HCT116 (cell line): ENCODE data around the gene DAGLA. TPM values are rescaled to one million over a fixed set of nuclear protein-coding genes. Genes with fewer than 3 reads are reported as not detected.

ENCODE experiments used
- ATAC-seq: fragments of 200-7000 bp; cut with Tn5 transposase; 2 replicates; pipeline ENCODE4 v1.9.1; 2020; ENCODE audit warnings: mild to moderate bottlenecking, moderate library complexity
- BruUV-seq: library from RNA; stranded (reverse); fragments of 400-500 nt; replicated peaks from 2 replicates; lab custom pipeline; 2021; lab: Mats Ljungman, UMichigan
- CTCF ChIA-PET: fragments of 300-600 bp; sonication (Branson Sonifier 250); formaldehyde crosslinking; loops from one replicate; lab custom pipeline; 2021; ENCODE audit warnings: antibody characterized with exemption; lab: Charles Lee
- POLR2A ChIA-PET: fragments of 300-600, 350-600 bp; sonication (Branson Sonifier 250); formaldehyde crosslinking; loops from one replicate; lab custom pipeline; 2021; ENCODE audit warnings: antibody characterized with exemption; lab: Charles Lee
- RAD21 ChIA-PET, 2 experiments: fragments of 300-600 bp; sonication (Branson Sonifier 250); formaldehyde crosslinking; loops; one replicate each; lab custom pipeline; 2023; ENCODE audit warnings: low total read pairs in 2 of 2; ENCODE audit not compliant: uncharacterized antibody in 2 of 2, unreplicated experiment in 2 of 2, low non-redundant PET in 1 of 2; lab: Charles Lee
- DNase-seq: peaks from one replicate; pipeline ENCODE4 v3.0.0-alpha.2; 2010; ENCODE audit warnings: low read depth, low spot score
- H2AFZ ChIP-seq: fragments of 200-600 bp; shearing (Covaris generic), sonication (generic); 2 replicates; pipeline ENCODE4 v1.6.1; 2017; ENCODE audit warnings: low read depth, mixed run types, mixed read lengths, antibody characterized with exemption, low read length; ENCODE audit not compliant: poor library complexity, severe bottlenecking
- H3K27ac ChIP-seq: 2 replicates; pipeline ENCODE4 v1.5.1; 2012; ENCODE audit warnings: low read depth, low read length
- H3K27me3 ChIP-seq: fragments of 200-600 bp; sonication (generic); 2 replicates; pipeline ENCODE4 v1.6.1; 2016; ENCODE audit warnings: mixed run types, low read length, mixed read lengths; ENCODE audit not compliant: insufficient read depth
- H3K36me3 ChIP-seq, 2 experiments: fragments of 200-500 bp in 1 of 2; fragments of 200-600 bp in 1 of 2; sonication (Bioruptor generic) in 1 of 2; sonication (generic) in 1 of 2; 2 replicates each; pipeline versions ENCODE4 v1.5.1 to v1.6.1; 2014 to 2016; ENCODE audit warnings: low read length in 2 of 2, inconsistent platforms in 1 of 2, mixed read lengths in 1 of 2, mixed run types in 1 of 2; ENCODE audit not compliant: insufficient read depth in 2 of 2, control insufficient read depth in 1 of 2
- H3K4me1 ChIP-seq, 2 experiments: fragments of 200-600 bp in 1 of 2; sonication (generic) in 1 of 2; 2 replicates each; pipeline versions ENCODE4 v1.5.1 to v1.6.1; 2012 to 2017; ENCODE audit warnings: low read length in 2 of 2, inconsistent platforms in 1 of 2, mild to moderate bottlenecking in 1 of 2, mixed read lengths in 1 of 2, mixed run types in 1 of 2, moderate library complexity in 1 of 2; ENCODE audit not compliant: insufficient read depth in 2 of 2, control insufficient read depth in 1 of 2
- H3K4me2 ChIP-seq: fragments of 200-600 bp; sonication (generic); 2 replicates; pipeline ENCODE4 v1.6.1; 2017; ENCODE audit warnings: mixed run types, low read length, mixed read lengths
- H3K4me3 ChIP-seq, 2 experiments: fragments of 200-600 bp in 1 of 2; sonication (generic) in 1 of 2; replicated peaks in 1 of 2; 2 replicates each; pipeline ENCODE4 v1.5.1; 2011 to 2016; ENCODE audit warnings: low read length in 2 of 2, control low read depth in 1 of 2, low read depth in 1 of 2, mild to moderate bottlenecking in 1 of 2, mixed read lengths in 1 of 2, mixed run types in 1 of 2
- H3K79me2 ChIP-seq: fragments of 200-600 bp; sonication (generic); 2 replicates; pipeline ENCODE4 v1.6.1; 2017; ENCODE audit warnings: mild to moderate bottlenecking, mixed run types, low read length, moderate library complexity, mixed read lengths; ENCODE audit not compliant: insufficient read depth
- H3K9ac ChIP-seq: fragments of 200-600 bp; sonication (generic); 2 replicates; pipeline ENCODE4 v1.6.1; 2016; ENCODE audit warnings: low read length, mixed read lengths
- H3K9me2 ChIP-seq: fragments of 200-600 bp; sonication (generic), shearing (Covaris generic); 2 replicates; pipeline ENCODE4 v1.6.1; 2017; ENCODE audit warnings: mixed run types, mild to moderate bottlenecking, moderate library complexity; ENCODE audit not compliant: insufficient read depth
- H3K9me3 ChIP-seq, 2 experiments: fragments of 200-500 bp in 1 of 2; fragments of 200-600 bp in 1 of 2; sonication (Bioruptor generic) in 1 of 2; sonication (generic) in 1 of 2; 2 replicates each; pipeline ENCODE4 v1.6.1; 2014 to 2017; ENCODE audit warnings: low read length in 2 of 2, mixed read lengths in 2 of 2, inconsistent platforms in 1 of 2, low read depth in 1 of 2, mild to moderate bottlenecking in 1 of 2, mixed run types in 1 of 2, moderate library complexity in 1 of 2; ENCODE audit not compliant: control insufficient read depth in 1 of 2, insufficient read depth in 1 of 2
- H4K20me1 ChIP-seq: fragments of 200-600 bp; sonication (generic), shearing (Covaris generic); 2 replicates; pipeline ENCODE4 v1.6.1; 2017; ENCODE audit warnings: mixed run types, mild to moderate bottlenecking, moderate library complexity; ENCODE audit not compliant: insufficient read depth
- CBX3 ChIP-seq: IDR thresholded peaks from 2 replicates; pipeline ENCODE4 v1.6.1; 2012; ENCODE audit warnings: low read depth
- CEBPB ChIP-seq: IDR thresholded peaks from 2 replicates; pipeline ENCODE4 v1.6.1; 2012; ENCODE audit warnings: low read depth
- EGR1 ChIP-seq: IDR thresholded peaks from 2 replicates; pipeline ENCODE4 v1.6.1; 2012; ENCODE audit warnings: low read depth
- ELF1 ChIP-seq: IDR thresholded peaks from 2 replicates; pipeline ENCODE4 v1.6.1; 2012; ENCODE audit warnings: low read depth, borderline replicate concordance
- EZH2 ChIP-seq: fragments of 200-600 bp; sonication (generic); IDR thresholded peaks from 2 replicates; pipeline ENCODE4 v1.6.1; 2017; ENCODE audit warnings: antibody characterized with exemption, mixed run types
- EZH2phosphoT487 ChIP-seq: fragments of 200-600 bp; IDR thresholded peaks from 2 replicates; pipeline ENCODE4 v1.6.1; 2018; ENCODE audit warnings: antibody characterized with exemption, borderline replicate concordance
- FOSL1 ChIP-seq: IDR thresholded peaks from 2 replicates; pipeline ENCODE4 v1.6.1; 2012; ENCODE audit warnings: low read depth
- JUND ChIP-seq: IDR thresholded peaks from 2 replicates; pipeline ENCODE4 v1.6.1; 2012
- POLR2A ChIP-seq: IDR thresholded peaks from 2 replicates; pipeline ENCODE4 v1.7.0; 2011; ENCODE audit warnings: borderline replicate concordance; ENCODE audit not compliant: insufficient read depth, insufficient read length; ENCODE audit errors: extremely low read depth
- POLR2AphosphoS5 ChIP-seq: IDR thresholded peaks from 2 replicates; pipeline ENCODE4 v1.6.1; 2011; ENCODE audit warnings: mild to moderate bottlenecking, low read depth, low read length, moderate library complexity
- SIN3A ChIP-seq: IDR thresholded peaks from 2 replicates; pipeline ENCODE4 v1.6.1; 2012; ENCODE audit warnings: low read depth
- SRF ChIP-seq: IDR thresholded peaks from 2 replicates; pipeline ENCODE4 v1.6.1; 2012; ENCODE audit warnings: low read depth
- TCF7L2 ChIP-seq: IDR thresholded peaks from 2 replicates; pipeline ENCODE4 v1.7.0; 2011; ENCODE audit warnings: borderline replicate concordance, inconsistent platforms; ENCODE audit not compliant: insufficient read depth, insufficient read length; ENCODE audit errors: extremely low read depth
- ZNF274 ChIP-seq: fragments of 200-500 bp; sonication (Bioruptor generic); IDR thresholded peaks from 2 replicates; pipeline ENCODE4 v1.6.1; 2014; ENCODE audit warnings: mild to moderate bottlenecking, low read depth, low read length, inconsistent platforms
- intact Hi-C: fragments of 100-400 bp; cut with micrococcal nuclease; formaldehyde crosslinking; loops from 2 replicates; pipeline ENCODE4 v1.10.0; 2022
- total RNA-seq: library from RNA; stranded (reverse); gene quantifications from one replicate; pipeline ENCODE4 v1.2.1, GENCODE V29; 2021; ENCODE audit not compliant: unreplicated experiment
- TF ChIP-seq, protein P1 (sequence below): IDR thresholded peaks from 2 replicates; pipeline ENCODE4 v1.6.1; 2011; ENCODE audit warnings: mild to moderate bottlenecking, low read length, moderate library complexity; ENCODE audit not compliant: insufficient replicate concordance; ENCODE audit errors: extremely low read depth
- TF ChIP-seq, protein P2 (sequence below): IDR thresholded peaks from 2 replicates; pipeline ENCODE4 v1.6.1; 2012
- TF ChIP-seq, protein P3 (sequence below): IDR thresholded peaks from 2 replicates; pipeline ENCODE4 v1.6.1; 2012; ENCODE audit warnings: low read depth
- TF ChIP-seq, protein P4 (sequence below), 3 experiments: fragments of 200-600 bp in 1 of 3; sonication (generic) in 1 of 3; IDR thresholded peaks in 2 of 3; conservative IDR thresholded peaks in 1 of 3; 2 replicates each; pipeline ENCODE4 v1.5.1; 2012 to 2017; ENCODE audit warnings: low read depth in 2 of 3, low read length in 2 of 3, antibody characterized with exemption in 1 of 3, borderline replicate concordance in 1 of 3, control low read depth in 1 of 3, mild to moderate bottlenecking in 1 of 3, mixed read lengths in 1 of 3, mixed run types in 1 of 3, moderate library complexity in 1 of 3; ENCODE audit not compliant: insufficient read depth in 1 of 3
- TF ChIP-seq, protein P5 (sequence below): IDR thresholded peaks from 2 replicates; pipeline ENCODE4 v1.6.1; 2012

DAGLA gene
- total RNA-seq, 1 experiment from 2014 or later: 2.7 TPM

DNA sequence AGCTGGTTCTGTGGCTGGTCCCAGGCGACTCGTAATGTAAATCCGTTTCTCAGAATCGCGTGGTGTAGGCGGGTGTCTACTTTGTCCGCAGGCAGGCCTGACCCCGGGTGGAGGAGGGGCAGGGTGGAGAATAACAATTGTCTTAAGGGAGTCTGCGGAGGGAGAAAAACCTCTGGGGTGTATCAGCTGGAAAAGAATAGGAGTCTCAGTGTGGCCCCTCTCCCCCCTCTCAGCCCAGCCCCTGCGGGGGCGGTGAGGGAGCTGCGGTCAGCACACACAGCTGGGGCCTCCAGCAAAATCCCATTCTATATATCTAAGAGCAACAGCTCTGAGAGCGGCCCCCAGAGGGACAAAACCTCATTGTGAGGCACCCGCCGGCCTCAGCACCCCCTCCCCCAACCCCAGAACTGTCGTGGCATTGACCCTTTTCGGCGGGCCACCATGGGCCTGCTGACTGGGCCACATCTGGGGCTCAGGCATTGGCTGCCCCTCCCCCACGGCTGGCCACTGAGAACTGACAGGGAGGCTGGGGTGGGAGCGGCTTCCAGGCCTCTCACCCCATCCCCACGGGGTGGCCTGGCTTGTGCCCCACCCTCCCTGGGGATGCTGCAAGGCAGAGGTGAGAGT lies 69.5 kb downstream of the DAGLA start:
- H3K4me2 ChIP-seq: no peak overlapping the region
- H3K4me1 ChIP-seq: peaks cover 10 to 44% of the 10 kb centered on the region in 2 experiments; a peak in 3 of 4 replicates
- TF ChIP-seq, protein P1, sequence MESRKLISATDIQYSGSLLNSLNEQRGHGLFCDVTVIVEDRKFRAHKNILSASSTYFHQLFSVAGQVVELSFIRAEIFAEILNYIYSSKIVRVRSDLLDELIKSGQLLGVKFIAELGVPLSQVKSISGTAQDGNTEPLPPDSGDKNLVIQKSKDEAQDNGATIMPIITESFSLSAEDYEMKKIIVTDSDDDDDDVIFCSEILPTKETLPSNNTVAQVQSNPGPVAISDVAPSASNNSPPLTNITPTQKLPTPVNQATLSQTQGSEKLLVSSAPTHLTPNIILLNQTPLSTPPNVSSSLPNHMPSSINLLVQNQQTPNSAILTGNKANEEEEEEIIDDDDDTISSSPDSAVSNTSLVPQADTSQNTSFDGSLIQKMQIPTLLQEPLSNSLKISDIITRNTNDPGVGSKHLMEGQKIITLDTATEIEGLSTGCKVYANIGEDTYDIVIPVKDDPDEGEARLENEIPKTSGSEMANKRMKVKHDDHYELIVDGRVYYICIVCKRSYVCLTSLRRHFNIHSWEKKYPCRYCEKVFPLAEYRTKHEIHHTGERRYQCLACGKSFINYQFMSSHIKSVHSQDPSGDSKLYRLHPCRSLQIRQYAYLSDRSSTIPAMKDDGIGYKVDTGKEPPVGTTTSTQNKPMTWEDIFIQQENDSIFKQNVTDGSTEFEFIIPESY: no peak
- TF ChIP-seq SIN3A: no peak
- TF ChIP-seq, protein P2, sequence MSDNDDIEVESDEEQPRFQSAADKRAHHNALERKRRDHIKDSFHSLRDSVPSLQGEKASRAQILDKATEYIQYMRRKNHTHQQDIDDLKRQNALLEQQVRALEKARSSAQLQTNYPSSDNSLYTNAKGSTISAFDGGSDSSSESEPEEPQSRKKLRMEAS: no peak
- TF ChIP-seq CBX3: no peak
- no peak for TF ChIP-seq JUND
- TF ChIP-seq, protein P3, sequence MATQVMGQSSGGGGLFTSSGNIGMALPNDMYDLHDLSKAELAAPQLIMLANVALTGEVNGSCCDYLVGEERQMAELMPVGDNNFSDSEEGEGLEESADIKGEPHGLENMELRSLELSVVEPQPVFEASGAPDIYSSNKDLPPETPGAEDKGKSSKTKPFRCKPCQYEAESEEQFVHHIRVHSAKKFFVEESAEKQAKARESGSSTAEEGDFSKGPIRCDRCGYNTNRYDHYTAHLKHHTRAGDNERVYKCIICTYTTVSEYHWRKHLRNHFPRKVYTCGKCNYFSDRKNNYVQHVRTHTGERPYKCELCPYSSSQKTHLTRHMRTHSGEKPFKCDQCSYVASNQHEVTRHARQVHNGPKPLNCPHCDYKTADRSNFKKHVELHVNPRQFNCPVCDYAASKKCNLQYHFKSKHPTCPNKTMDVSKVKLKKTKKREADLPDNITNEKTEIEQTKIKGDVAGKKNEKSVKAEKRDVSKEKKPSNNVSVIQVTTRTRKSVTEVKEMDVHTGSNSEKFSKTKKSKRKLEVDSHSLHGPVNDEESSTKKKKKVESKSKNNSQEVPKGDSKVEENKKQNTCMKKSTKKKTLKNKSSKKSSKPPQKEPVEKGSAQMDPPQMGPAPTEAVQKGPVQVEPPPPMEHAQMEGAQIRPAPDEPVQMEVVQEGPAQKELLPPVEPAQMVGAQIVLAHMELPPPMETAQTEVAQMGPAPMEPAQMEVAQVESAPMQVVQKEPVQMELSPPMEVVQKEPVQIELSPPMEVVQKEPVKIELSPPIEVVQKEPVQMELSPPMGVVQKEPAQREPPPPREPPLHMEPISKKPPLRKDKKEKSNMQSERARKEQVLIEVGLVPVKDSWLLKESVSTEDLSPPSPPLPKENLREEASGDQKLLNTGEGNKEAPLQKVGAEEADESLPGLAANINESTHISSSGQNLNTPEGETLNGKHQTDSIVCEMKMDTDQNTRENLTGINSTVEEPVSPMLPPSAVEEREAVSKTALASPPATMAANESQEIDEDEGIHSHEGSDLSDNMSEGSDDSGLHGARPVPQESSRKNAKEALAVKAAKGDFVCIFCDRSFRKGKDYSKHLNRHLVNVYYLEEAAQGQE: no peak
- no peak for TF ChIP-seq EGR1
- TF ChIP-seq, protein P4, sequence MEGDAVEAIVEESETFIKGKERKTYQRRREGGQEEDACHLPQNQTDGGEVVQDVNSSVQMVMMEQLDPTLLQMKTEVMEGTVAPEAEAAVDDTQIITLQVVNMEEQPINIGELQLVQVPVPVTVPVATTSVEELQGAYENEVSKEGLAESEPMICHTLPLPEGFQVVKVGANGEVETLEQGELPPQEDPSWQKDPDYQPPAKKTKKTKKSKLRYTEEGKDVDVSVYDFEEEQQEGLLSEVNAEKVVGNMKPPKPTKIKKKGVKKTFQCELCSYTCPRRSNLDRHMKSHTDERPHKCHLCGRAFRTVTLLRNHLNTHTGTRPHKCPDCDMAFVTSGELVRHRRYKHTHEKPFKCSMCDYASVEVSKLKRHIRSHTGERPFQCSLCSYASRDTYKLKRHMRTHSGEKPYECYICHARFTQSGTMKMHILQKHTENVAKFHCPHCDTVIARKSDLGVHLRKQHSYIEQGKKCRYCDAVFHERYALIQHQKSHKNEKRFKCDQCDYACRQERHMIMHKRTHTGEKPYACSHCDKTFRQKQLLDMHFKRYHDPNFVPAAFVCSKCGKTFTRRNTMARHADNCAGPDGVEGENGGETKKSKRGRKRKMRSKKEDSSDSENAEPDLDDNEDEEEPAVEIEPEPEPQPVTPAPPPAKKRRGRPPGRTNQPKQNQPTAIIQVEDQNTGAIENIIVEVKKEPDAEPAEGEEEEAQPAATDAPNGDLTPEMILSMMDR (IDR thresholded peaks at IDR 0.05 in 2 of 3, conservative IDR thresholded peaks at IDR 0.05 in 1 of 3; ENCODE audit: borderline replicate concordance in 1 of 3, insufficient read depth in 1 of 3, low read depth in 2 of 3, low read length in 2 of 3): no peak
- no peak for TF ChIP-seq FOSL1
- no peak for TF ChIP-seq ELF1
- TF ChIP-seq TCF7L2: no peak
- TF ChIP-seq POLR2A: no peak
- no peak for TF ChIP-seq CEBPB
- no peak for TF ChIP-seq SRF
- TF ChIP-seq EZH2phosphoT487: no peak
- TF ChIP-seq ZNF274: no peak
- TF ChIP-seq, protein P5, sequence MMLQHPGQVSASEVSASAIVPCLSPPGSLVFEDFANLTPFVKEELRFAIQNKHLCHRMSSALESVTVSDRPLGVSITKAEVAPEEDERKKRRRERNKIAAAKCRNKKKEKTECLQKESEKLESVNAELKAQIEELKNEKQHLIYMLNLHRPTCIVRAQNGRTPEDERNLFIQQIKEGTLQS: no peak
- TF ChIP-seq EZH2: no peak
- no peak for TF ChIP-seq POLR2AphosphoS5
- no peaks in the 10 kb centered on the region for H4K20me1 ChIP-seq
- BruUV-seq: no TSS peak
- H3K9me2 ChIP-seq: no peaks in the 10 kb centered on the region
- H3K9ac ChIP-seq: no peak overlapping the region
- CTCF ChIA-PET: interaction anchor here (1.2 to 1.6 kb wide), 3 partner anchors 12 to 358 kb away, joined by 3 to 4 read pairs (median 4); no protein-coding TSS in a partner anchor
- H3K79me2 ChIP-seq: peaks cover 19% of the 10 kb centered on the region; the same call in 1 of the 2 replicates
- RAD21 ChIA-PET: no interaction called here
- no peaks in the 10 kb centered on the region for H3K9me3 ChIP-seq
- H2AFZ ChIP-seq: no peak overlapping the region
- no peaks in the 10 kb centered on the region for H3K27me3 ChIP-seq
- no peak overlapping the region for H3K4me3 ChIP-seq
- no peak for DNase-seq
- H3K27ac ChIP-seq: no peak overlapping the region
- no peaks in the 10 kb centered on the region for H3K36me3 ChIP-seq
- intact Hi-C loops: no loop called here
- no peak for ATAC-seq
- POLR2A ChIA-PET: no interaction called here
